ENCODE results near the gene RCN2. TPM values are rescaled to one million over a fixed set of nuclear protein-coding genes. Genes with fewer than 3 reads are reported as not detected.
A peak's percentile ranks its signal among the peaks of the same experiment; 100 is the strongest.
"Not testable (repeated sequence)": the region's sequence is repeated elsewhere in the genome, so short reads cannot be mapped to it uniquely, and the experiment has no call there.

The RCN2 gene
- total RNA-seq, 8 experiments from 2014 or later: 80.3 to 145 (median 110) TPM

DNA sequence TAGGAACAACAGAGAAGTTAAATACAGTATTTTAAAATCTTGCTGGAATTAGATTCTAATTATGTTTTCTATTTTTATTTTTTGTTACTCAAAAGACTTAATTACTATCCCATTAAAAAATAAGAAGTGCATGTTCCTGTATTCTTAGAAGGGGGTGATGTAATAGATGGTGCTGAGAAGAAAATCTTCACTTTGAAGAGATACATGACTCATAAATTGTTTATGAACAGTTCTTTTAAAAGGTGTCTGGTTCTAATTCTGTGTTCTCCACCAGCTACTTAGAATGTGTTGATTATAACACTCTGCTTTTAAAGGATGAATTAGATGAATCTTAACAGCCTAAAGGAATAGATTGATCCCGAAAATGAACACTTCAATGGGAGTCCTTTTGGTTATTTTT is 8.2 kb downstream of the RCN2 start:
- Histone ChIP-seq H3K4me1 (replicated peaks in 1 of 2) (no peaks in the 10 kb centered on the region), H3K27ac (no peak overlapping the region), H3K4me3 (no peak overlapping the region)
- ATAC-seq (replicated peaks in 6 of 8): peak in 1 of 8 experiments; percentile 51
- 0 to 75% (median 0%) methylated on average over 1 of the region's 1 CpG; no CpG with 5 or more reads in 4 of the 10 experiments for WGBS, 10 experiments
- in situ Hi-C loops (cut with MboI; ENCODE audit: low pct_unique_long_range_greater_than_20kb in 2 of 9, low sequenced_read_pairs in 9 of 9, unreplicated experiment in 9 of 9): no loop called here

DNA sequence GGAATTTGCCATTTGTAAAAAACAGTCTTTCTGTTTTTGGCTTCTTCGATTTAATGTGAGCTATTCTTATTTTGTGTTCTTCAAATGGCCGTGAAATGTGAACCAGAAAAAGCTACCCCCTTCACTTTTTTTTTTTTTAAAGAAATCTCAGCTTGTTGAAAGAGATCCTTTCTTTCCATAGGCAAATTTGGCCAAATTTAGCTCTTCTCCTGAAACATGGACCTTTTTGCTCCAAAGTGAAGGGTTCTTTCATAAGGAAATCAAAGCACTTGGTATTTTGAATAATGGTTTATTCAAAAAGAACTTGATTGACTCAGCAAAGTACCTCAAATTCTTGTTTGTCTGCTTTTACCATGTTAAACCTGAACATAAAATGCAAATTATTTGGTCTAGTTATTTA is 10.1 kb downstream of the RCN2 start:
- no peak overlapping the region for H3K4me3 ChIP-seq
- no peaks in the 10 kb centered on the region for H3K4me1 ChIP-seq (replicated peaks in 1 of 2)
- no peak overlapping the region for H3K27ac ChIP-seq
- in situ Hi-C loops (cut with MboI; ENCODE audit: low pct_unique_long_range_greater_than_20kb in 2 of 9, low sequenced_read_pairs in 9 of 9, unreplicated experiment in 9 of 9): no loop called here
- peak in 1 of 8 experiments; percentile 6 for ATAC-seq (replicated peaks in 6 of 8)
- WGBS, 10 experiments: 19 to 100% (median 63%) methylated on average over 1 to 2 of the region's 2 CpGs

DNA sequence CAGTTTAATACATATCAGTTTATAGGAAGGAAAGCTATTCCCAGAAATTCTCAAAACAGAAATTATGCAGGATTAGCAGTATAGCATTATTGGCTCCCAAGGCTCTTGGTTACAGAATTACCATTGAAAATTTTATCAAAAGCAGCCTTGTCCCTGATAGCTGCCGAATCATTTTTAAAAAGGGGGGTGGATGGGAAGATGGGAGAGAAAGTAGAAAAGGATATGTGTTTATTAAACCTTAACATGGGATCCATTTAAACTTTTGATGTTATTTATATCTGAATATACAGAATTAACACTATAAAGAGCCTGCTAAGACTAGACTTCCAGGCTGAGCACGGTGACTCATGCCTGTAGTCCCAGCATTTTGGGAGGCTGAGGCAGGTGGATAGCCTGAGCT is 10.8 kb downstream of the RCN2 start:
- in situ Hi-C loops (cut with MboI; ENCODE audit: low pct_unique_long_range_greater_than_20kb in 2 of 9, low sequenced_read_pairs in 9 of 9, unreplicated experiment in 9 of 9): no loop called here
- Histone ChIP-seq H3K4me3 (no peak overlapping the region), H3K4me1 (replicated peaks in 1 of 2) (no peaks in the 10 kb centered on the region), H3K27ac (no peak overlapping the region)
- WGBS, 10 experiments: 72 to 100% (median 90%) methylated on average over 1 to 2 of the region's 2 CpGs; no CpG with 5 or more reads in 1 of the 10 experiments
- peak in 1 of 8 experiments; percentile 16 for ATAC-seq (replicated peaks in 6 of 8)

DNA sequence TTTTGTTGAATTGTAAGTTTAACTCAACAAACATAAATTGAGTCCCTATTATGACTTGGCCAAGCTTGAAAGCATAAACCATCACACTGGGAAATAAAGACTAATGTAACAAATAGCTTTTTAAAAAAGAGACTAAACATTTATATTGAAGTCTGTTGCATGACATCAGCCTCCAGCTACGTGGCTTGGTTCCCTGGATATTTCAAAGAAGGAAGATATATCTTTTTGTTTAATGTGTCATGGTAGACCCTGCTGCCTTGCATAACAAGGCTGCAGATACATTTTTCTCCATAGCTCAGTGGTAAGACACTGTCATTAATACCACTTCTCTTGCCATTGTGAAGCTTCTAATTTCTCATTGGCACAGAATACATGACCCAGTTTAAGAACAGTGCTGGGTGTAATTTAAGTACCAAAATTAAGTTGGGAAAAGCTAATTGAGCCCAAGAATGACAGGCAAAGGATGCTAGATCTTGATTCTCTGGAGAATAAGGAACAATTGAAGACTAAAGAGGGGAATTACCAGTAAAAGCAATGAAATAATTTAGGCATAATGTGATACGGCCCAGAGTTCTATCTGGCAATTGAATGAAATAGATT is 14.0 kb downstream of the RCN2 start:
- H3K4me1 ChIP-seq (replicated peaks in 1 of 2): no peaks in the 10 kb centered on the region
- H3K4me3 ChIP-seq: no peak overlapping the region
- in situ Hi-C loops (cut with MboI; ENCODE audit: low pct_unique_long_range_greater_than_20kb in 2 of 9, low sequenced_read_pairs in 9 of 9, unreplicated experiment in 9 of 9): no loop called here
- ATAC-seq (replicated peaks in 6 of 8): peak in 1 of 8 experiments; percentile 65
- no peak overlapping the region for H3K27ac ChIP-seq
- 73 to 100% (median 91%) methylated on average over 1 to 2 of the region's 2 CpGs; no CpG with 5 or more reads in 1 of the 10 experiments for WGBS, 10 experiments

DNA sequence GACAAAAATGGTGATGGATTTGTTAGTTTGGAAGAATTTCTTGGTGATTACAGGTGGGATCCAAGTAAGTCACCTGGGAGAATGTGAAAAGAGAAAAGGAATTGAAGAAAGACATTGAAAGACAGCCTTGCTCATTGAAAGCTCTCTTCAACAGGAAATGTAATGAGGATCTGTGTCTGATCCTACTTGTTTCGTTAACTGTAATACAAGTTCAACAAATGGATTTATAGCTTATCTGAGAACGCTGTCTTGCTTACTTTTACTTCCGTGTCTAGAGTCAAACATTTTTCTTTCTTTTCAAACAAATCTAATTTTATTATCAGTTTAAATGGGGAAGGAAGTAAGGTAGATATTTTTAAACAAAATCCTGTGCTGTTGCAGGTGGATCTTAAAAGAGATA is 15.9 kb downstream of the RCN2 start:
- 80 to 100% (median 93%) methylated on average over 1 to 3 of the region's 3 CpGs for WGBS, 10 experiments
- in situ Hi-C loops (cut with MboI; ENCODE audit: low pct_unique_long_range_greater_than_20kb in 2 of 9, low sequenced_read_pairs in 9 of 9, unreplicated experiment in 9 of 9): no loop called here
- no peak for ATAC-seq (replicated peaks in 6 of 8)
- Histone ChIP-seq H3K4me3 (no peak overlapping the region), H3K4me1 (replicated peaks in 1 of 2) (no peaks in the 10 kb centered on the region), H3K27ac (no peak overlapping the region)

DNA sequence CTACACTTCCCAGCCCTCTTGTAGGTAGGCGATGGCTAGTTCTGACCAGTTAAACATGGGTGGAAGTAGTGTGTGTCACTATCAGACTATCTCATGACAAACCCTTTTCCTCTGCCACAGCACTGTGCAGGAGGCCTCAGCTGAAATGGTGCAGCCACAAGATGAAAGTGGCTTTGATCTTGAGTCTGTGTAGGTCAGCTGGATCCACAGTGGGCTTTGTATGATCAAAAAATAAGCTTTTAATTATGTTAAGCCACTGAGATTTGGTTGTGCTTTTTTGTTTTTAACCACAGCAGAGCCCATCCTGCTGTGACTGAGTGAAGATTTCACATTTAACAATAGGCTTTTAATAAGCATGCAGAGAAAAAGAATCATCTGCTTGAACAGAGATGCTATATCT is 19.7 kb downstream of the RCN2 start:
- peak in 5 of 8 experiments; percentile 77 to 90 (median 89) for ATAC-seq (replicated peaks in 6 of 8)
- WGBS, 10 experiments: 60 to 100% (median 100%) methylated on average over 1 of the region's 1 CpG; no CpG with 5 or more reads in 7 of the 10 experiments
- peaks cover 0 to 3% of the 10 kb centered on the region in 2 donors for H3K4me1 ChIP-seq (replicated peaks in 1 of 2)
- no peak overlapping the region for H3K27ac ChIP-seq
- in situ Hi-C loops (cut with MboI; ENCODE audit: low pct_unique_long_range_greater_than_20kb in 2 of 9, low sequenced_read_pairs in 9 of 9, unreplicated experiment in 9 of 9): no loop called here
- no peak overlapping the region for H3K4me3 ChIP-seq

DNA sequence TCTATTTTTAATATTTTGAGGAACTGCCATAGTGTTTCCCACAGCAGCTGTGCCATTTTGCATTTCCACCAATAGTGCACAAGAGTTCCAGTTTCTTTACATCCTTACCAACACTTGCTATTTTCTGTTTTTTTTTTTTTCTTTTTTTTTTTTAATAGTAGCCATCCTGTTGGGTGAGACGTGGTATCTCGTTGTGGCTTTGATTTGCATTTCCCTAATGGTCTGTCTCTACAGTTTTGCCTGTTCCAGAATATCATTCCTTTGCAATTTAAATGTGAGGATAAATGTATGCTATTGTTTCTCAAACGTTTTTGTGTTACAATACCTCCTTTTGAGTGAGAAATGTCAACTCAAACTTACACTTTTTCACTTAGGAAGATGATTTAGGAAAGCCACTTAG is 22.4 kb downstream of the RCN2 start:
- no peak overlapping the region for H3K4me3 ChIP-seq
- in situ Hi-C loops (cut with MboI; ENCODE audit: low pct_unique_long_range_greater_than_20kb in 2 of 9, low sequenced_read_pairs in 9 of 9, unreplicated experiment in 9 of 9): no loop called here
- peak in 1 of 8 experiments; percentile 19 for ATAC-seq (replicated peaks in 6 of 8)
- 0 to 62% (median 36%) methylated on average over 1 to 3 of the region's 3 CpGs for WGBS, 10 experiments
- no peak overlapping the region for H3K27ac ChIP-seq
- H3K4me1 ChIP-seq (replicated peaks in 1 of 2): peaks cover 0 to 3% of the 10 kb centered on the region in 2 donors

DNA sequence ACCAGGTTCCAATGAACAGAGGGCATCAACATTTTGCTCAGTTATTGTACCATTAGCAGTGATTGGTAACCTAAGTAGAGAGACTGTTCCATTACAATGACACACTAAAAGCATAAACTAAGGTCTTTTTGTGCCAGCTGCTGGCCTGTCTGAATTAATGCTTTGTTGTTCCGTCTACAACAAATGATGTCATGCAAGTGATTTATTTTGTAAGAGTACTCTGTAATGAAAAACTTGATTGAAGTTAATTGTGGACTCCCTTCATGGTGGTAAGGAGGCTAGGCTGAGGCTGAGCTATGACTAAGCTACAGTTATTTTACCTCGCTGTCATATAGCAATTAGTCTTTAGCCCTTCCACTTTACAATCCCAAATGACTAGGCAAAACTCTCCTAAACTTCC is 23.2 kb downstream of the RCN2 start:
- no peak overlapping the region for H3K4me3 ChIP-seq
- in situ Hi-C loops (cut with MboI; ENCODE audit: low pct_unique_long_range_greater_than_20kb in 2 of 9, low sequenced_read_pairs in 9 of 9, unreplicated experiment in 9 of 9): no loop called here
- H3K27ac ChIP-seq: no peak overlapping the region
- WGBS, 10 experiments: 0 to 90% (median 36%) methylated on average over 1 to 2 of the region's 2 CpGs; no CpG with 5 or more reads in 1 of the 10 experiments
- ATAC-seq (replicated peaks in 6 of 8): peak in 5 of 8 experiments; percentile 76 to 84 (median 80)
- peaks cover 5 to 7% of the 10 kb centered on the region in 2 donors for H3K4me1 ChIP-seq (replicated peaks in 1 of 2)

DNA sequence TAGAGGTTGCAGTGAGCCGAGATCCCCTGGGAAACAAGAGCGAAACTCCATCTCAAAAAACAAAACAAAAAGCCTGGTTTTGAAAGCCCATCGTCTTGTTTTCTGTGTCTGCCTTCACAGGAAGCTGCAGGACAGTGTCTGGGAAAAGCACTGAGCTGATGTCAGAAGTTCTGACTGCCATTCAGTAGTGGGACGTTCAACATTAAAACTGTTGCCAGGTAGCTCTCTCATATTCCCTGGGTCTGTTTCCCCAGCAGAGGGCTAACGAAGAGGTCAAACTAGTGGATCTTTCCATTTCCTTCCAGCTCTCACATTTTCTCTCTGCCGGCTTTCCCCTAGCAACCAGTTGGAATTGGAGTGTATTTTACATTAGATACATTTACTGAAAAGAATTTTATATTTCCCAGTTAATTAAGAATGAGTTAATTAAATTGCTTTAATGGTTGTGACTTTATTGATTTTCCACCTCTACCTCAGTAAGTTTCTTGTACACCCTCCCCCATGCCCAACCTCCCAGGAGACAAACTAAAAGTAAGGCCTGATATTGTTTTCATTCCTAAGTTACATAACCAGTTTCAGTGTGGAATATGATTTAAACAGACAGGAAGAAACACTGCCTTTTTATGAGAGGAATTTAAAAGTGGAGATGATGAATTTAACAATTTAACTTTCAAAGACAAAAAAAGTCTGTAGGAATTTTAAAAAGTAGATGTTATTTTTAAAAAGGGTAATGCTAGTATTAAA is 29.9 kb downstream of the RCN2 start:
- no peak overlapping the region for H3K4me3 ChIP-seq
- H3K4me1 ChIP-seq (replicated peaks in 1 of 2): peaks cover 4 to 5% of the 10 kb centered on the region in 2 donors
- no peak overlapping the region for H3K27ac ChIP-seq
- in situ Hi-C loops (cut with MboI; ENCODE audit: low pct_unique_long_range_greater_than_20kb in 2 of 9, low sequenced_read_pairs in 9 of 9, unreplicated experiment in 9 of 9): no loop called here
- peak in 1 of 8 experiments; percentile 89 for ATAC-seq (replicated peaks in 6 of 8)
- WGBS, 10 experiments: 33 to 85% (median 74%) methylated on average over 2 to 6 of the region's 6 CpGs; no CpG with 5 or more reads in 3 of the 10 experiments

DNA sequence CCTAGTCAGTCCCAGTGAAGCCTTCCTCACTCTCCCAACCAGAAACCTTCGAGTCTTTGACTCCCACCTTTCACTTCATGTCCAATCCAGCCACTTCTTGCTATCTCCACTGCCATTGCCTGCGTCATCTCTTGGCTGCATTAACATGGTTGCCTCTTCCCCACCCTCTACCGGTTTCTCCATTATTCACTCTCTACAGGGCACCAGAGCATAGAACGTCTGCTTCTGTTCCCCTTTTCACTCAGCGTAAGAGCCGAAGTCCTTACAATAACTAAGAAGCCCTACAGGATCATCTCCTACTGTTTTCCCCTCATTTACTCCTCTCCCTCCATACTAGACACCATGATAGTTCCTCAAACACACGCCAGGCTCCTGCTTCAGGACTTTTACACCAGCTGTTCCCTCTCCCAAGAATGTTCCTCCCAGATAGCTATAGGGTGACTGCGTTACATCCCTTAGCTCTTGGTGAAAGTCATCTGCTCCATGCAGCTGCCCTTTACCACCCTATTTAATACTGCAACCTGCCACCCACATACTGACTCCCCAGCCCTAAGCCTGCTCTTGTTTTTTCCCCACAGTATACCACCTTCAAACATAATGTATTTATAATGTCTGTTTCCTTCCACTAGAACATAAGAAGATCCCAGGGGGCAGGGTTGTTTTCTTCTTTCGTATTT is 30.9 kb downstream of the RCN2 start:
- WGBS, 10 experiments: 56 to 100% (median 84%) methylated on average over 2 to 8 of the region's 9 CpGs; no CpG with 5 or more reads in 1 of the 10 experiments
- Histone ChIP-seq H3K4me1 (replicated peaks in 1 of 2) (peaks cover 4 to 5% of the 10 kb centered on the region in 2 donors), H3K4me3 (no peak overlapping the region), H3K27ac (no peak overlapping the region)
- in situ Hi-C loops (cut with MboI; ENCODE audit: low pct_unique_long_range_greater_than_20kb in 2 of 9, low sequenced_read_pairs in 9 of 9, unreplicated experiment in 9 of 9): no loop called here
- ATAC-seq (replicated peaks in 6 of 8): no peak

DNA sequence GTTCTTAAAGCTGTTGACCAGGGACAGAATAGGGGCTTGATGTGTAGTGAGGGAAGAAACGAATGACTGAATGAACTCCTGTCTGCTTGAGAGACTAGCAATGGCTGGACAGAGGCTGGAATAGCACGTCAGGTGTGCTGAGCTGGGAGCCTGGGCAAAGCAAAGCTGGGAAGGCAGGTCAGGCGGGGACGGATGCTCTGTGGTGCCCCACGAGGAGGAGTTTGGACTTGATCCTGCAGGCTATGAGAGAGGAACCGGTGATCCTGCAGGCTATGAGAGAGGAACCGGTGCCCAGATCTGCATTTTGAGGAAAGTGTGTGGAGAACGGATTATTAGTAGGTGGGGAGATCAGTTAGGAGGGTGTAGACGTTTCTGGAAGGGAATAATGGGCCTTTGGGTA is 32.0 kb downstream of the RCN2 start:
- Histone ChIP-seq H3K4me1 (replicated peaks in 1 of 2) (peaks cover 4 to 5% of the 10 kb centered on the region in 2 donors), H3K4me3 (no peak overlapping the region), H3K27ac (no peak overlapping the region)
- no peak for ATAC-seq (replicated peaks in 6 of 8)
- in situ Hi-C loops (cut with MboI; ENCODE audit: low pct_unique_long_range_greater_than_20kb in 2 of 9, low sequenced_read_pairs in 9 of 9, unreplicated experiment in 9 of 9): no loop called here
- 20 to 79% (median 61%) methylated on average over 1 to 7 of the region's 9 CpGs; no CpG with 5 or more reads in 3 of the 10 experiments for WGBS, 10 experiments

DNA sequence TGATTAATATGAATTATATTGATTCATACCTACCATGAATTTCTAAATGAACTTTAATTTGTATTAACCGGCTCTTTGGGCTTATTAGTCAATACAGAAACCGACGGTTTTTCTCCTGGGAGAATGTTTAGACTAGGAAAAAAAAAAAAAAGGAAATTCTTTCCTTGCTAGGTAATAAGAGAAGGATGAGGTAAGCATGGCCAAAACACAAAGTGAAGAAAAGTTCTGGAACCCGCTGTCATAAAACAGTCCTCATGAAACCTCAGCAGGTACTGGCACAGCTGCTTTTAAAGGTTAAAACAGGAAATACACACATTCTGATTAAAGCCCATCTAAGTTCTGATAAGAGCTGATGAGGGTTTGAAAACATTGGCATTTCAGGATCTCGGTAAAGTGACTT is 32.6 kb downstream of the RCN2 start:
- Histone ChIP-seq H3K4me1 (replicated peaks in 1 of 2) (peaks cover 4% of the 10 kb centered on the region in 2 donors), H3K4me3 (no peak overlapping the region), H3K27ac (no peak overlapping the region)
- 3 to 92% (median 69%) methylated on average over 1 to 5 of the region's 5 CpGs for WGBS, 10 experiments
- no peak for ATAC-seq (replicated peaks in 6 of 8)
- in situ Hi-C loops (cut with MboI; ENCODE audit: low pct_unique_long_range_greater_than_20kb in 2 of 9, low sequenced_read_pairs in 9 of 9, unreplicated experiment in 9 of 9): no loop called here

DNA sequence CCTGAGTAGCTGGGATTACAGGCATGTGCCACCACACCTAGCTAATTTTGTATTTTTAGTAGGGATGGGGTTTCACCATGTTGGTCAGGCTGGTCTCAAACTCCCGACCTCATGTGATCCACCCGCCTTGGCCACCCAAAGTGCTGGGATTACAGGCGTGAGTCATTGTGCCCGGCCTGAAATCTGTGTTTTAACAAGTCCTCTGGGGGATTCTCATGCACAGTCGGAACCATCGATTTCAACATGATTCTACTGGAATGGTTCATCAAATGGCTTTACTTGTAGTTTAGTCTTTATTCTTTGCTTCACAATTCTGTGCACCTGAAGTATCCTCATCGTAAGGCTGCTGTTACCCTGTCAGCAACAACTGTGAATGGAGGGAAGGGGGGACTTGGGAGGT is 34.5 kb downstream of the RCN2 start:
- ATAC-seq (replicated peaks in 6 of 8); H3K4me3 ChIP-seq; H3K27ac ChIP-seq; H3K4me1 ChIP-seq (replicated peaks in 1 of 2); in situ Hi-C loops (cut with MboI; ENCODE audit: low pct_unique_long_range_greater_than_20kb in 2 of 9, low sequenced_read_pairs in 9 of 9, unreplicated experiment in 9 of 9): not testable (repeated sequence)
- 0 to 100% (median 50%) methylated on average over 1 to 4 of the region's 7 CpGs; no CpG with 5 or more reads in 6 of the 10 experiments for WGBS, 10 experiments

Measured in motor neuron (in vitro differentiated cells).